DOHH2 (cell line): Measurements from ENCODE around the gene MYO1C.

Source experiments
- H3F3A ChIP-seq: fragments of 200-600 bp; sonication (generic), shearing (Covaris generic); 2 replicates; pipeline ENCODE4 v1.6.0; 2016; ENCODE audit warnings: antibody characterized with exemption, mild to moderate bottlenecking; ENCODE audit not compliant: control insufficient read depth, insufficient read depth
- H3K27ac ChIP-seq: fragments of 200-600 bp; sonication (generic); 2 replicates; pipeline ENCODE4 v1.5.1; 2014; ENCODE audit warnings: low read depth, mild to moderate bottlenecking, low read length, moderate library complexity
- H3K27me3 ChIP-seq: fragments of 200-600 bp; sonication (generic); 2 replicates; pipeline ENCODE4 v1.6.1; 2014; ENCODE audit warnings: mild to moderate bottlenecking, low read length, mixed read lengths; ENCODE audit not compliant: control insufficient read depth
- H3K36me3 ChIP-seq: fragments of 200-600 bp; sonication (generic); 2 replicates; pipeline ENCODE4 v1.6.1; 2014; ENCODE audit warnings: mild to moderate bottlenecking, low read length, moderate library complexity, mixed read lengths; ENCODE audit not compliant: control insufficient read depth
- H3K4me1 ChIP-seq: fragments of 200-600 bp; sonication (generic); 2 replicates; pipeline ENCODE4 v1.6.1; 2014; ENCODE audit warnings: mild to moderate bottlenecking, low read length, mixed read lengths; ENCODE audit not compliant: control insufficient read depth
- H3K4me2 ChIP-seq: fragments of 200-600 bp; sonication (generic); 2 replicates; pipeline ENCODE4 v1.6.0; 2014; ENCODE audit warnings: mild to moderate bottlenecking, low read length, moderate library complexity
- H3K4me3 ChIP-seq: fragments of 200-600 bp; sonication (generic); 2 replicates; pipeline ENCODE4 v1.5.1; 2014; ENCODE audit warnings: mild to moderate bottlenecking, low read length, mixed read lengths
- H3K79me2 ChIP-seq: fragments of 200-600 bp; sonication (generic); 2 replicates; pipeline ENCODE4 v1.6.1; 2014; ENCODE audit warnings: mild to moderate bottlenecking, low read length, mixed read lengths; ENCODE audit not compliant: control insufficient read depth
- H3K9me2 ChIP-seq: fragments of 200-600 bp; sonication (generic); replicated peaks from 2 replicates; pipeline ENCODE4 v1.6.1; 2014; ENCODE audit warnings: mild to moderate bottlenecking, low read length, mixed read lengths; ENCODE audit not compliant: control insufficient read depth
- H3K9me3 ChIP-seq: fragments of 200-600 bp; sonication (generic); 2 replicates; pipeline ENCODE4 v1.6.1; 2014; ENCODE audit warnings: antibody characterized with exemption, low read length, mixed read lengths; ENCODE audit not compliant: control insufficient read depth, insufficient read depth
- H4K20me1 ChIP-seq: fragments of 200-600 bp; sonication (generic); 2 replicates; pipeline ENCODE4 v1.6.0; 2014; ENCODE audit warnings: low read depth, mild to moderate bottlenecking, antibody characterized with exemption, low read length, moderate library complexity; ENCODE audit not compliant: control insufficient read depth, insufficient read depth
- EZH2phosphoT487 ChIP-seq: fragments of 200-600 bp; sonication (generic); IDR thresholded peaks from 2 replicates; pipeline ENCODE4 v1.6.1; 2017; ENCODE audit warnings: borderline replicate concordance, mild to moderate bottlenecking, antibody characterized with exemption, low read length, moderate library complexity, mixed read lengths
- TF ChIP-seq, protein P1 (sequence below): fragments of 200-600 bp; sonication (generic); IDR thresholded peaks from one replicate; pipeline ENCODE4 v1.5.1; 2014; ENCODE audit warnings: antibody characterized with exemption, mild to moderate bottlenecking, low read depth, low read length; ENCODE audit not compliant: poor library complexity, severe bottlenecking

The MYO1C gene

DNA sequence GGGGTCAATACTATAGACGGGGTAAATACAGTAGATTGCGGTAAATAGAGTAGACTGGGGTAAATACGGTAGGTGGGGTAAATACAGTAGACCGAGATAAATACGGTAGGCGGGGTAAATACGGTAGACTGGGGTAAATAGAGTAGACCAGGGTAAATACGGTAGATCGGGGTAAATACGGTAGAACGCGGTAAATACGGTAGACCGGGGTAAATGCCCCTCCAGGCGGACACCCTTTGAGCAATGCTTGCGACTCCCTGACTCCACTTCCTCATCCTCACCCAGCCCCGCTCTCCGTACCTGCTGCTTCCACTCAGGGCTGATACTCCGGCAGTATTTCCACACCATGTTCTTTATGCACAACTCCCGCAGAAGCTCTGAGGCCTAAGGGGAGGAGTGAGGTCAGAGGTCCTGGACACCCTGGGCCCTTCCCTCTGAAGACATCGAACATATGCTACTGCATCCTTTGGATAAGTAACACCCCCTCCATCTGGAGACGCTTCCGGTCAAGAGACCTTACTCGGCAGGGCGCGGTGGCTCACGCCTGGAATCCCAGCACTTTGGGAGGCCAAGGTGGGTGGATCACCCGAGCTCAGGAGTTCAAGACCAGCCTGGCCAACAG, 23.1 kb downstream of the MYO1C start:
- H3K27ac ChIP-seq = no peak overlapping the region
- peaks cover 12% of the 10 kb centered on the region for H3K36me3 ChIP-seq
- no peaks in the 10 kb centered on the region for H3F3A ChIP-seq
- H3K27me3 ChIP-seq = no peaks in the 10 kb centered on the region
- H3K4me3 ChIP-seq = no peak overlapping the region
- no peaks in the 10 kb centered on the region for H3K9me3 ChIP-seq
- no peaks in the 10 kb centered on the region for H3K9me2 ChIP-seq
- H3K4me1 ChIP-seq = peaks cover under 1% of the 10 kb centered on the region
- TF ChIP-seq, protein P1, sequence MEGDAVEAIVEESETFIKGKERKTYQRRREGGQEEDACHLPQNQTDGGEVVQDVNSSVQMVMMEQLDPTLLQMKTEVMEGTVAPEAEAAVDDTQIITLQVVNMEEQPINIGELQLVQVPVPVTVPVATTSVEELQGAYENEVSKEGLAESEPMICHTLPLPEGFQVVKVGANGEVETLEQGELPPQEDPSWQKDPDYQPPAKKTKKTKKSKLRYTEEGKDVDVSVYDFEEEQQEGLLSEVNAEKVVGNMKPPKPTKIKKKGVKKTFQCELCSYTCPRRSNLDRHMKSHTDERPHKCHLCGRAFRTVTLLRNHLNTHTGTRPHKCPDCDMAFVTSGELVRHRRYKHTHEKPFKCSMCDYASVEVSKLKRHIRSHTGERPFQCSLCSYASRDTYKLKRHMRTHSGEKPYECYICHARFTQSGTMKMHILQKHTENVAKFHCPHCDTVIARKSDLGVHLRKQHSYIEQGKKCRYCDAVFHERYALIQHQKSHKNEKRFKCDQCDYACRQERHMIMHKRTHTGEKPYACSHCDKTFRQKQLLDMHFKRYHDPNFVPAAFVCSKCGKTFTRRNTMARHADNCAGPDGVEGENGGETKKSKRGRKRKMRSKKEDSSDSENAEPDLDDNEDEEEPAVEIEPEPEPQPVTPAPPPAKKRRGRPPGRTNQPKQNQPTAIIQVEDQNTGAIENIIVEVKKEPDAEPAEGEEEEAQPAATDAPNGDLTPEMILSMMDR = no peak
- TF ChIP-seq EZH2phosphoT487 = no peak
- H4K20me1 ChIP-seq = no peaks in the 10 kb centered on the region
- no peak overlapping the region for H3K4me2 ChIP-seq
- no peaks in the 10 kb centered on the region for H3K79me2 ChIP-seq

DNA sequence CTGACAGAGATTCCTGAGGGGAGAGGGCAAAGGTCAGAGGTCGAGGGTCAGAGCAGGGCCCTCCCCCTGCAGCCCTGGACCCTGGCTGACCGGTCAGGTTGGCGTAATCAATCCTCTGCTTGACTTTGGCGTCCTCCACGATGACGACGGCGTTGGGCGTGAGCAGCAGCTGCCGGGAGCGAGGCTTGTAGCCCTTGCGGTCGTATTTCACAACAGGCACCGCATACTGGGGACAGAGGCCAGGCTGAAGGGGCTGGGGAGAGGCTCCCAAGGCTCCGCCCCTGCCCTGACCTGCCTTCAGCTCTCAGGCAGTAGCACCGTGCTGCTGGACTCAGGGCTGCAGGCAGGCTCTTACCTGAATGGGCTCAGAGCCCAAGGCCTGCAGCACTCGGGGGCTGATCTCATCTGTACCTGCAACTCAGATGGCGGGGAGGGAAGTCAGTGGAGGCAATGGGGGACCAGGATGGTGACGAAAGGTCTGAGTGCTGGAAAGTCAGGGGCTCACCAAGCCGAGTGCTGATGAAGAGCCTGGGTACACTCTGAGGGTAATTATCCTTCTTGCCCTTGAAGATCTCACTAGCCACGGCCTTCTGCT, 24.5 kb downstream of the MYO1C start:
- no peaks in the 10 kb centered on the region for H3K9me2 ChIP-seq
- H3K79me2 ChIP-seq = no peaks in the 10 kb centered on the region
- H3K4me1 ChIP-seq = peaks cover 11% of the 10 kb centered on the region
- H3K27ac ChIP-seq = no peak overlapping the region
- no peaks in the 10 kb centered on the region for H3F3A ChIP-seq
- H3K4me2 ChIP-seq = no peak overlapping the region
- peaks cover 12% of the 10 kb centered on the region for H3K36me3 ChIP-seq
- no peaks in the 10 kb centered on the region for H4K20me1 ChIP-seq
- TF ChIP-seq EZH2phosphoT487 = no peak
- TF ChIP-seq, protein P1 = no peak
- H3K4me3 ChIP-seq = no peak overlapping the region
- H3K27me3 ChIP-seq = no peaks in the 10 kb centered on the region
- H3K9me3 ChIP-seq = no peaks in the 10 kb centered on the region

DNA sequence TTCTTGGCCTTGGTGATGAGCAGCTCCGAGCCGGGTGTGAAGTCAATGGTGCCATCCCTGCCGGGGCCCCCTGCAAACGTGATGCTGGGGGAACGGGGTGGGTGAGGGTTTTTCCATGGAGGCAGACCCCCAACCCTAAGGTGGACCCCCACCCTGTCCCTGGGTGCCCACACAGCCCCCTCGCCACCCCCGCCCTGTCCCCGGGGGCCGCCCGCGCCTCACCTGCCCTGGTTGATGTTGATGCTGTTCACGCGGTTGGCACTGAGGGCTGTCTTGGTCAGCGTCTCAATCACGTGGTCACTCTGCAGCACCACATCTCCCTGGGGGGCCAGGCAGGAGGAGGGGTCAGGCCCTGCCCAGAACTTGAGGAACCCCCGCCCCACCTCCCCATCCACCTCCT, 25.2 kb downstream of the MYO1C start:
- peaks cover 12% of the 10 kb centered on the region for H3K36me3 ChIP-seq
- H3K4me1 ChIP-seq = peaks cover 18% of the 10 kb centered on the region
- no peaks in the 10 kb centered on the region; the same call in 1 of the 2 replicates for H4K20me1 ChIP-seq

More for the DNA sequence above, 25.2 kb downstream of the MYO1C start:
- Histone ChIP-seq H3K9me3 (no peaks in the 10 kb centered on the region), H3K4me3 (no peak overlapping the region), H3K79me2 (no peaks in the 10 kb centered on the region), H3K4me2 (no peak overlapping the region), H3K27me3 (peaks cover 4% of the 10 kb centered on the region; the same call in 1 of the 2 replicates), H3F3A (no peaks in the 10 kb centered on the region), H3K9me2 (no peaks in the 10 kb centered on the region), H3K27ac (no peak overlapping the region)
- no peak for TF ChIP-seq EZH2phosphoT487
- TF ChIP-seq, protein P1 = no peak
